Large intestine (tissue), 3 donors: Measurements from ENCODE around the gene BTBD1. TPM values are rescaled to one million over a fixed set of nuclear protein-coding genes. Genes with fewer than 3 reads are reported as not detected.
"Not testable (repeated sequence)": the region's sequence is repeated elsewhere in the genome, so short reads cannot be mapped to it uniquely, and the experiment has no call there.

ENCODE experiments used
- DNase-seq, 2 donors: peaks; one replicate each; pipeline versions ENCODE4 v3.0.0 to v3.0.0-alpha.2; 2013
- H3K27ac ChIP-seq: one replicate; pipeline ENCODE4 v1.5.1; 2013; ENCODE audit warnings: low read length
- H3K27me3 ChIP-seq: 2 replicates; pipeline ENCODE4 v1.6.1; 2013; ENCODE audit warnings: low read length; ENCODE audit not compliant: control insufficient read depth, insufficient read depth
- H3K36me3 ChIP-seq: 2 replicates; pipeline ENCODE4 v1.6.1; 2013; ENCODE audit warnings: low read length; ENCODE audit not compliant: control insufficient read depth, insufficient read depth
- H3K4me1 ChIP-seq: one replicate; pipeline ENCODE4 v1.6.1; 2013; ENCODE audit warnings: low read length; ENCODE audit not compliant: control insufficient read depth, insufficient read depth
- H3K4me3 ChIP-seq: one replicate; pipeline ENCODE4 v1.5.1; 2013; ENCODE audit warnings: low read length
- H3K9me3 ChIP-seq: one replicate; pipeline ENCODE4 v1.6.1; 2013; ENCODE audit warnings: mild to moderate bottlenecking, low read depth, low read length, moderate library complexity; ENCODE audit not compliant: control insufficient read depth
- WGBS: methylation state at CpG from one replicate; pipeline ENCODE4 v1.1.5; 2013; ENCODE audit warnings: low lambda C conversion rate; ENCODE audit not compliant: insufficient coverage; 5-methylcytosine and 5-hydroxymethylcytosine counted together
- polyA plus RNA-seq: library from polyadenylated mRNA; unstranded; fragments of 120-200 nt; gene quantifications from one replicate; pipeline ENCODE4 v1.2.1, GENCODE V29; 2013

The BTBD1 gene
- polyA plus RNA-seq, 1 donor = 68.4 TPM

DNA sequence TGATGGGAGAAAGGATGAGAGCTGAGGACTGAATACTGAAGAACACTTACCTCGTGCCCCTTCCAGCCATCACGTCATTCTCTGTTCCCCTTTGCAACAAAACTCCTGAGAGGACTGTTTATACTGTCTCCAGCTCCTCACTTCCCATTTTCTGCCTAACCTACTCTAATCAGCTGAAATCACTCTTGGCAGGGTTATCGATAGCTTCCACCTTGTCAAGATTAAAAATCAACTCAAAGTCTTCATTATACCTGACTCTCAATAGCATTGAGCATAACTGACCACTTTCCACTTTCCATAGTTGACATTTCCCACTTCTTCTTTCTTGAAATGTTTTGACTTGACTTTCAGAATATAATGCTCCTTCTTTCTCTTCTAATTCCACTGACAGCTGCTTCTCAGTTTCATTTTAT is 4.3 kb downstream of the BTBD1 start:
- Histone ChIP-seq H3K9me3 (no peaks in the 10 kb centered on the region), H3K4me1 (peaks cover 31% of the 10 kb centered on the region), H3K36me3 (peaks cover 2% of the 10 kb centered on the region), H3K4me3 (no peak overlapping the region), H3K27me3 (no peaks in the 10 kb centered on the region), H3K27ac (peak overlapping the region; percentile 36)
- 57% methylated on average over 1 of the region's 3 CpGs for whole genome bisulfite sequencing
- DNase-seq = no peak

DNA sequence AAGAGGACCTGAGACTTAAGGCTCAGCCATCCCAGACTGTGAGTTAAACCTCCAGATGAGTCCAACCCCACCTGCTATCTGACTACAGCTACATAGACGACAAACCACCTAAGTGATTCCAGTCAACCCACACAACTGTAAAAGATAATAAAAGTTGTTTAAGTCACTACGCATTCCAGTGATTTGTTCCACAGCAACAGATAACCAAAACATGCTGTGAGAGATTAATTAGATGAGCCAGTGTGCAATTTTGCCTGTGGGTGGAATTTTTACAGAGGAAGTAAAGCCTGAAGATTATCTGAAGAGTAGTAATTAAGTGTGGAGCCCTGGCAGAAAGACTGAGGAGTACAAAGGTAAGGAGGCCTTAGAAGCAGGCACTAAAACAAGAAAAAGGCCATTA is 5.4 kb downstream of the BTBD1 start:
- H3K27me3 ChIP-seq = no peaks in the 10 kb centered on the region
- no peak overlapping the region for H3K4me3 ChIP-seq
- peaks cover 29% of the 10 kb centered on the region for H3K4me1 ChIP-seq
- H3K27ac ChIP-seq = peak overlapping the region; percentile 36
- no peaks in the 10 kb centered on the region for H3K9me3 ChIP-seq
- H3K36me3 ChIP-seq = peaks cover 4% of the 10 kb centered on the region
- DNase-seq = peak; percentile 65 to 83
- 20% methylated on average over 1 of the region's 2 CpGs for WGBS

DNA sequence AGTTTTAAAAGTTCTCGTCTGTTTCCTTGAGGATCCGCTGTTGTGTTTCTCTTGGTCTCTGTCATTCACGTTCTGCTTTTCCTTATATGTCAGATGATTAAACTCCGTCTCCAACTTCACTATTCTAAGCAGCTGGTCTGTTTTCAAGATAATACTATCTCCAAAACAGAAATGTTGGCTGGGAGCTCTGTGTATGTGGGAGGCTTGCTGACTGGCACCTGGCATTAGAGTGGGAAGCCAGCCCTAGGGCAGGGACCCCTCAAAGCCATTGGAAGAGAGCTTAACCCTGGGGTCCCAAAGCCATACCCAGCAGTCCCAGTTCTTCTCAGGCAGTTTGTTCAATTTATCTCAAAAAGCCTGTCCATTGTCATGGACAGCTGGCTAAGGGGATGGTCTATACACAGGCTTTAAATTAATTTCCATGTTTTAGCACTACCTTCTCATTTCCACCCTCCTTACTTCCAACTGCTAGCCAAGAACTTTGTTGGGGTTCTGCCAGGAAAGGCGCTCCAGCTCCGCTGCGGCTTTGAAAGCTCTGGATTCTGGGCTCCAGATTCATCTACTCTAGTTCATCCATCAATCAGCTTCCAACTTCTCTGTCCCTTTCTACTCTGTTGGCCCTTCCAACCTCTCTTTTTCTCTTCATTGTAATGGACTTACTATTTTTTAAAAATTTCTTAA is 9.2 kb downstream of the BTBD1 start:
- H3K27ac ChIP-seq = no peak overlapping the region

DNA sequence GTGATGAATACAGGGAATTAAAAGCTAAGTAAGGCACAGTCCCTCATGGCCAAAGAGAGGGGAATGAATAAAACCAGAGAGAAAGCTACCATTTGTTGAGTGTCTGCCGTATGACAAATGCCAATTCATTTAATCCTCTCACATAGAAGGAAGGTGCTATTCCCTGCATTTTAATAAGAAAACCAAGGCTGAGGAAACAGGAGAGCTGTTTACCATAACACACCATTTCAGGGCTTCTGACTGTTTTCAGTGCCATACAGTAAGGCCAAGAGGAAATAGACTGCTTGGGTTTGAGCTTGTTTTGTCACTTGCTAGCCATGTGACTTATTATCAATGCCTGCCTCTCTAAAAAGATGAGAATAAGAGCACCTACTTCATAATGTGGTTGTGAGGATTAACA is 10.1 kb downstream of the BTBD1 start:
- peaks cover 9% of the 10 kb centered on the region for H3K4me1 ChIP-seq
- no peak overlapping the region for H3K27ac ChIP-seq
- no CpG with 5 or more reads among the region's 1 CpG for WGBS

More for the DNA sequence above, 9.2 kb downstream of the BTBD1 start:
- Histone ChIP-seq H3K27me3 (no peaks in the 10 kb centered on the region), H3K4me1 (peaks cover 18% of the 10 kb centered on the region), H3K36me3 (peaks cover 25% of the 10 kb centered on the region), H3K9me3 (no peaks in the 10 kb centered on the region), H3K4me3 (no peak overlapping the region)
- 66% methylated on average over 4 of the region's 7 CpGs for WGBS
- DNase-seq = no peak

DNA sequence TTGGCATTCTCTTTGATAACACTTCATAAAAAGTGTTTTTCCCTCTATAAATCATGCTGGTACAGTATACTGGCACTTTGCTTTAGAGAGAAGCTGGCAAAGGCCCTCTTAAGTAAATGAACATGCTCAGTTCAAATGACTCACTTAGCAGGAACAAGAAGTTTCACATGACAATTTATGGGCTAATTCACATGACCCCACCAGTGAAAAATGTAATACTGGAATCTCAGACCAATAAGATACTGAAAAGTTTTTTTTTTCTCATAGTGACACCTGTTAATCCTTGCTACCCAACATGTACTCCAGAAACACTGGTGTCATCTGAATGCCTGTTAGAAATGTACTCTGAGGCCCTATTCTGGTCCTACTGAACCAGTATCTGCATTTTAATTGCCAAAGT is 13.9 kb downstream of the BTBD1 start:
- peak; percentile 62 to 79 for DNase-seq
- Histone ChIP-seq H3K4me3 (no peak overlapping the region), H3K4me1 (no peaks in the 10 kb centered on the region)

More for the DNA sequence above, 10.1 kb downstream of the BTBD1 start:
- no peaks in the 10 kb centered on the region for H3K9me3 ChIP-seq
- peaks cover 27% of the 10 kb centered on the region for H3K36me3 ChIP-seq
- no peak overlapping the region for H3K4me3 ChIP-seq
- no peaks in the 10 kb centered on the region for H3K27me3 ChIP-seq
- DNase-seq = no peak

DNA sequence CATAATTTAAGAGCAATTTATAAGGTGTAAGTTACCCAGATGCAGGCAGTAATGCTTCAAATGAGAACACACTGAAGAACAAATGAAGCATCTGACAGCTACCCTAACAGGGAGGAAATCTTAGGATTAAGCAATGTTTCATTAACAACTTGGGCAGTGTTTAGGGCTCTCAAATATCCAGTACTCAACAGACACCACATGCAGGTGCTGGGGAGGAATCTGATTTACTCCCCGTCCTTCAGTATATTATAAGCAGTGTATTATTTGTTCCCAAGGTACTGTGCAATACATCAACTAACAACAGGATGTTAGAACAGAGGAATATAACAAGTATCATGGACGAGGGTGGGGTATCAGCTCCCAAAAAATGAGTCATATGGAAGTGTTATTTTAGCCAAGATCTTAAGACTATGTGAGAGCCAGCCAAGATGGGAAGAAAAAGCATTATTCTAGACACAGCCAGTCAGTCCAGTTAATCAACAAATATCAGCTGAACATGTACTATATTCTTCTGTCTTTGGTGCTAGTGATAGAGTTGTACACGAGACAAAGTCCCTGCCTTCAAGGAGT is 20.4 kb downstream of the BTBD1 start:
- Histone ChIP-seq H3K27me3 (no peaks in the 10 kb centered on the region), H3K9me3 (no peaks in the 10 kb centered on the region), H3K36me3 (peaks cover 61% of the 10 kb centered on the region), H3K4me1 (no peaks in the 10 kb centered on the region), H3K4me3 (no peak overlapping the region), H3K27ac (no peak overlapping the region)
- DNase-seq = no peak
- WGBS = no CpG with 5 or more reads among the region's 3 CpGs

More for the DNA sequence above, 13.9 kb downstream of the BTBD1 start:
- no peaks in the 10 kb centered on the region for H3K9me3 ChIP-seq
- peaks cover 49% of the 10 kb centered on the region for H3K36me3 ChIP-seq
- H3K27me3 ChIP-seq = no peaks in the 10 kb centered on the region
- H3K27ac ChIP-seq = peak overlapping the region; percentile 47

DNA sequence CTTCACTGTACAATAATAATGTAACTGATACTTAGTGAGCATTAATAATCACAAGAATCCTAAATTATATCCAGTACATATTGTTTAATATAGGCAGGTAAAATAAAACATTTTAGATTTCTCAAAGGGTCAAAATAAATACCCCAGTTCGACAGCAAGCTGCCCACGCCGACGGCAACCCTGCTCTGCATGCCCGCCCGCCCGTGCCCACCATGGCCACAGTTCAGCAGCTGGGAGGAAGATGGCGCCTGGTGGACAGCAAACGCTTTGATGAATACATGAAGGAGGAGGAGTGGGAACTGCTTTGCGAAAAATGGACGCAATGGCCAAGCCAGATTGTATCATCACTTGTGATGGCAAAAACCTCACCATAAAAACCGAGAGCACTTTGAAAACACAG is 22.9 kb downstream of the BTBD1 start:
- Histone ChIP-seq H3K27me3 (no peaks in the 10 kb centered on the region), H3K27ac (no peak overlapping the region), H3K4me1 (no peaks in the 10 kb centered on the region), H3K4me3 (no peak overlapping the region), H3K9me3 (no peaks in the 10 kb centered on the region), H3K36me3 (peaks cover 70% of the 10 kb centered on the region)
- WGBS = no CpG with 5 or more reads among the region's 12 CpGs
- no peak for DNase-seq

DNA sequence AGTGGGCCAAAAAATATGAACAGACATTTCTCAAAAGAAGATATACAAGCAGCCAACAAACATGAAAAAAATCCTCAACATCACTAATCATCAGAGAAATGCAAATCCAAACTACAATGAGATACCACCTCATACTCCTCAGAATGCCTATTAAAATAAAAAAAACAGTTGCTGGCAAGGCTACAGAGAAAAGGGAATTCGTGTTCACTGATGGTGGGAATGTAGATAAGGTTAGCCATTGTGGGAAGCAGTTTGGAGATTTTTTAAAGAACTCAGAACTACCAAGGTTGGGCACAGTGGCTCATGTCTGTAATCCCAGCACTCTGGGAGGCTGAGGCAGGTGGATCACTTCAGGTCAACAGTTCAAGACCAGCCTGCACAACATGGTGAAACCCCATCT is 27.8 kb downstream of the BTBD1 start:
- H3K36me3 ChIP-seq = peaks cover 46% of the 10 kb centered on the region
- no peaks in the 10 kb centered on the region for H3K9me3 ChIP-seq
- no peaks in the 10 kb centered on the region for H3K4me1 ChIP-seq
- H3K27me3 ChIP-seq = no peaks in the 10 kb centered on the region
- DNase-seq = no peak
- H3K27ac ChIP-seq = no peak overlapping the region
- H3K4me3 ChIP-seq = no peak overlapping the region
- 100% methylated on average over 1 of the region's 1 CpG for WGBS

DNA sequence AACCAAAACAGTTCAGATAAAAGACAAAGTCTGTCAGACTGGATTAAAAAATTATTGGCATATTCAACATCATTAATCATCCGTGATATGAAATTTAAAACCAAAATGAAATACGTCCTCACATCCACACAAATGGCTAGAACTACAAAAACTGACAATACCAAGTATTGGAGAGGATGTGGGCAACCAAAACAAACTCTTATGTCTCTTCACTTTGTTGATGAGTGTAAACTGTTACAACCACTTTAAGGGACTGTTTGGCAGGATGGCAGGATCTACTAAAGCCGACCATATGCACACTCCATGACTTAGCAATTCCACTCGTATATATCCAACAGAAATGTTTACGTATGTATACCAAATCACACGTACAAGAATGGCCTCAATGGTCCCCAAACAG is 30.8 kb downstream of the BTBD1 start:
- Histone ChIP-seq H3K4me1 (no peaks in the 10 kb centered on the region), H3K27me3 (no peaks in the 10 kb centered on the region), H3K27ac (no peak overlapping the region), H3K36me3 (peaks cover 36% of the 10 kb centered on the region), H3K4me3 (no peak overlapping the region), H3K9me3 (no peaks in the 10 kb centered on the region)
- no peak for DNase-seq
- 83% methylated on average over 3 of the region's 6 CpGs for WGBS

DNA sequence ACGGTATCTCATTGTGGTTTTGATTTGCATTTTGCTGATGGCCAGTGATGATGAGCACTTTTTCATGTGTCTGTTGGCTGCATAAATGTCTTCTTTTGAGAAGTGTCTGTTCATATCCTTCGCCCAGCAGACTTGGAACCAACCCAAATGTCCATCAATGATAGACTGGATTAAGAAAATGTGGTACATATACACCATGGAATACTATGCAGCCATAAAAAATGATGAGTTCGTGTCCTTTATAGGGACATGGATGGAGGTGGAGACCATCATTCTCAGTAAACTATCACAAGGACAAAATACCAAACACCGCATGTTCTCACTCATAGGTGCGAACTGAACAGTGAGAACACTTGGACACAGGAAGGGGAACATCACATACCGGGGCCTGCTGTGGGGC is 35.8 kb downstream of the BTBD1 start:
- not testable (repeated sequence) for DNase-seq, H3K27ac ChIP-seq, H3K4me1 ChIP-seq, H3K27me3 ChIP-seq, H3K9me3 ChIP-seq, H3K4me3 ChIP-seq
- WGBS = no CpG with 5 or more reads among the region's 6 CpGs
- peaks cover 34% of the 10 kb centered on the region for H3K36me3 ChIP-seq

DNA sequence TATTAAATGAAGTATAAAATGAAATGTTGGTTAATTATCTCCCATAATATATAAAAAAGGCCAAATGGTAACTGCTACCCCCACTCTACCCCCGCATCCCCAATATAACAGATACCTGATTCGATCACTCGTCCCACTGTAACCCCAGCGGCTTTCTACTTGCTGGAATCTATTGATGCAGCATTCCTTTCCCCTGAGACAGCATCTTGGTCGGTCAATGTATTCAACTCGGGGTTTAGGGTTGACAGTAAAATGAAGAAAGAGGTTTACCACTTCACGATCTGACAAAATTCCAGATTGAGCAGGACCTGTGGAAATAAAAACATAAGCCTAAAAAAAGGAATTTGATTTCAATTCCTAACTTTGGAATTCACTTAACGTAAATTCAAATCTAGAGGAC is 37.0 kb downstream of the BTBD1 start:
- H3K4me3 ChIP-seq = no peak overlapping the region
- H3K9me3 ChIP-seq = no peaks in the 10 kb centered on the region
- no peaks in the 10 kb centered on the region for H3K27me3 ChIP-seq
- 100% methylated on average over 2 of the region's 8 CpGs for WGBS
- H3K27ac ChIP-seq = no peak overlapping the region
- no peaks in the 10 kb centered on the region for H3K4me1 ChIP-seq
- H3K36me3 ChIP-seq = peaks cover 33% of the 10 kb centered on the region
- DNase-seq = no peak
